ENCODE results near the gene HTT. TPM values are rescaled to one million over a fixed set of nuclear protein-coding genes. Genes with fewer than 3 reads are reported as not detected.

HTT gene
- total and polyA plus RNA-seq, 10 of the 15 experiments (the other 5 are each of a cell fraction or from before 2014, with no cell fraction given): 3.3 to 113 (median 43.3) TPM

DNA sequence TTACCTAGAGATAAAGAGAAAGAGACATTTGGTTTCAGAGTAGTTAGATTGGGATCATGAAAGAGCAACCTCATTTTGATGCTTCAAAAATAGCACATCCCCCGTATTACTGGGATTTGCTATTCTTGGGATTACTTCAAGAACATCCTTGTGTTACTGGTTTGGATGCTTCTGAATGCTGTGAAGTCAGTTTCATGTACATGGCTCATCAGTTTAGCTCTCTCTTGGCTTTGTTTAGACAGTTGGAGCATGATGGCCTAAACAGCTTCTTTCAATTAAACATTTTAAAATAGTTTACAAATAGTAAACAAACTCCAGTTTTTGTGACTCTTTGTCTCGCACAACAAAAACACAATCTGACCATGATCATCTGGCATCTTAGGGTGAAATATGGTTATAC is 23.9 kb downstream of the HTT start:
- no TSS peak for BruUV-seq (replicated peaks)
- in situ Hi-C loops (cut with MboI) (no loop called here), intact Hi-C loops (cut with micrococcal nuclease; ENCODE audit: unreplicated experiment) (no loop called here)
- Histone ChIP-seq H3K27ac (ENCODE audit: control insufficient read depth, insufficient read depth) (no peak overlapping the region), H4K20me1 (ENCODE audit: control insufficient read depth, insufficient read depth) (0 out of 2 replicates have a peak, but pooled peaks cover 2% of the 10 kb centered on the region), H3K79me2 (ENCODE audit: control insufficient read depth, insufficient read depth, low read length) (peaks cover 23% of the 10 kb centered on the region), H2AFZ (ENCODE audit: control insufficient read depth, low read depth, low read length) (no peak overlapping the region), H3K9me3 (replicated peaks; ENCODE audit: control insufficient read depth, insufficient read depth, low read length) (no peaks in the 10 kb centered on the region), H3K4me2 (ENCODE audit: control insufficient read depth, insufficient read depth) (no peak overlapping the region), H3K9ac (ENCODE audit: control insufficient read depth, insufficient read depth, low read length) (no peak overlapping the region), H3K4me3 (no peak overlapping the region), H3K27me3 (replicated peaks in 1 of 2; ENCODE audit: control insufficient read depth in 2 of 2, insufficient read depth in 2 of 2, low read length in 1 of 2) (no peaks in the 10 kb centered on the region), H3K4me1 (ENCODE audit: control insufficient read depth, insufficient read depth, low read length) (no peaks in the 10 kb centered on the region), H3K36me3 (ENCODE audit: control insufficient read depth in 2 of 2, insufficient read depth in 2 of 2, low read length in 1 of 2) (peaks cover 18 to 29% of the 10 kb centered on the region in 2 experiments; a peak in 3 of 4 replicates)
- ATAC-seq: no peak
- CTCF ChIA-PET: interaction anchor here (2.0 kb wide), 1 partner anchor 9 kb away, joined by 11 read pairs; no protein-coding TSS in a partner anchor
- RAD21 ChIA-PET (ENCODE audit: unreplicated experiment): no interaction called here
- 87% methylated on average over 2 of the region's 2 CpGs for WGBS (ENCODE audit: insufficient coverage, insufficient replicate concordance, low lambda C conversion rate, missing lambda C conversion rate)
- DNase-seq (ENCODE audit: low read depth, low spot score): no peak
- POLR2A ChIA-PET: no interaction called here
- TF ChIP-seq NR2C2 (IDR thresholded peaks at IDR 0.05; ENCODE audit: borderline replicate concordance, control insufficient read depth, insufficient read length, low read depth) (no peak), DPF2 (IDR thresholded peaks at IDR 0.05) (no peak), ESRRA (IDR thresholded peaks at IDR 0.05; ENCODE audit: low read length) (no peak)
- TF ChIP-seq, protein P1, sequence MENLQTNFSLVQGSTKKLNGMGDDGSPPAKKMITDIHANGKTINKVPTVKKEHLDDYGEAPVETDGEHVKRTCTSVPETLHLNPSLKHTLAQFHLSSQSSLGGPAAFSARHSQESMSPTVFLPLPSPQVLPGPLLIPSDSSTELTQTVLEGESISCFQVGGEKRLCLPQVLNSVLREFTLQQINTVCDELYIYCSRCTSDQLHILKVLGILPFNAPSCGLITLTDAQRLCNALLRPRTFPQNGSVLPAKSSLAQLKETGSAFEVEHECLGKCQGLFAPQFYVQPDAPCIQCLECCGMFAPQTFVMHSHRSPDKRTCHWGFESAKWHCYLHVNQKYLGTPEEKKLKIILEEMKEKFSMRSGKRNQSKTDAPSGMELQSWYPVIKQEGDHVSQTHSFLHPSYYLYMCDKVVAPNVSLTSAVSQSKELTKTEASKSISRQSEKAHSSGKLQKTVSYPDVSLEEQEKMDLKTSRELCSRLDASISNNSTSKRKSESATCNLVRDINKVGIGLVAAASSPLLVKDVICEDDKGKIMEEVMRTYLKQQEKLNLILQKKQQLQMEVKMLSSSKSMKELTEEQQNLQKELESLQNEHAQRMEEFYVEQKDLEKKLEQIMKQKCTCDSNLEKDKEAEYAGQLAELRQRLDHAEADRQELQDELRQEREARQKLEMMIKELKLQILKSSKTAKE (IDR thresholded peaks at IDR 0.05; ENCODE audit: low read depth, poor library complexity, severe bottlenecking): no peak
- FAIRE-seq: no peak
- SMC1A ChIA-PET (ENCODE audit: uncharacterized antibody, unreplicated experiment): interaction anchor here (1.6 kb wide), 2 partner anchors 9 to 11 kb away, joined by 3 to 5 read pairs; no protein-coding TSS in a partner anchor

Measured in GM12878 (cell line).